GM18520 (cell line): ENCODE data around the gene XRRA1.
"Not testable (repeated sequence)": the region's sequence is repeated elsewhere in the genome, so short reads cannot be mapped to it uniquely, and the experiment has no call there.

Source experiments
- ATAC-seq: cut with Tn5 transposase; IDR thresholded peaks from one replicate; pipeline ENCODE4 v1.9.1; 2021; ENCODE audit not compliant: unreplicated experiment

XRRA1 gene

GRCh38 chr11:74948898-74949752, at the start of gene XRRA1, which contains the start of gene SPCS2:
XRRA1 (minus strand) TSS chr11:74949091; CDS start chr11:74940878, 8,213 bp downstream.
SPCS2 (plus strand) TSS chr11:74949266; CDS start chr11:74949286, 20 bp downstream.
- ATAC-seq: peak; percentile 90

GRCh38 chr11:74992852-74993251, 44.0 kb upstream of the XRRA1 start:
- ATAC-seq: no peak

GRCh38 chr11:74990941-74991340, 42.0 kb upstream of the XRRA1 start:
- no peak for ATAC-seq

- not testable (repeated sequence) for ATAC-seq
Observed at GRCh38 chr11:74990150-74990549, 41.3 kb upstream of the XRRA1 start.

GRCh38 chr11:74989260-74989638, 40.4 kb upstream of the XRRA1 start:
- no peak for ATAC-seq

- ATAC-seq: peak; percentile 75
Observed at GRCh38 chr11:74988541-74989259, 39.8 kb upstream of the XRRA1 start, which contains the start of gene NEU3. NEU3 (plus strand) TSS chr11:74988933; CDS start chr11:74989061, 128 bp downstream.

- no peak for ATAC-seq
Observed at GRCh38 chr11:74984730-74985129, 35.8 kb upstream of the XRRA1 start.

- no peak for ATAC-seq
Observed at GRCh38 chr11:74984070-74984469, 35.2 kb upstream of the XRRA1 start.

- ATAC-seq: no peak
Observed at GRCh38 chr11:74981888-74982287, 33.0 kb upstream of the XRRA1 start.

GRCh38 chr11:74980634-74981033, 31.7 kb upstream of the XRRA1 start:
- ATAC-seq: no peak

GRCh38 chr11:74978041-74978440, 29.1 kb upstream of the XRRA1 start:
- ATAC-seq: no peak

- ATAC-seq: no peak
Observed at GRCh38 chr11:74971424-74971823, 22.5 kb upstream of the XRRA1 start.

GRCh38 chr11:74970852-74971395, 22.0 kb upstream of the XRRA1 start:
- ATAC-seq: no peak

GRCh38 chr11:74966651-74967050, 17.8 kb upstream of the XRRA1 start:
- no peak for ATAC-seq

- ATAC-seq: not testable (repeated sequence)
Observed at GRCh38 chr11:74960128-74960527, 11.2 kb upstream of the XRRA1 start.

- ATAC-seq: no peak
Observed at GRCh38 chr11:74957937-74958629, 9.2 kb upstream of the XRRA1 start.

- ATAC-seq: no peak
Observed at GRCh38 chr11:74956397-74957015, 7.6 kb upstream of the XRRA1 start.

- no peak for ATAC-seq
Observed at GRCh38 chr11:74954199-74954598, 5.3 kb upstream of the XRRA1 start.

GRCh38 chr11:74953451-74953850, 4.6 kb upstream of the XRRA1 start:
- ATAC-seq: no peak

- no peak for ATAC-seq
Observed at GRCh38 chr11:74952752-74953151, 3.9 kb upstream of the XRRA1 start.

GRCh38 chr11:74951226-74951625, 2.3 kb upstream of the XRRA1 start:
- no peak for ATAC-seq
